Prostate gland (tissue), 2 donors: ENCODE data around the gene PNMA8A. TPM values are rescaled to one million over a fixed set of nuclear protein-coding genes. Genes with fewer than 3 reads are reported as not detected.
A peak's percentile ranks its signal among the peaks of the same experiment; 100 is the strongest.

Source experiments
- DNase-seq: peaks from one replicate; pipeline ENCODE4 v3.0.0-alpha.2; 2019; ENCODE audit warnings: low spot score
- H3K27ac ChIP-seq, 2 donors: fragments of 200-600 bp; sonication (generic); 2 replicates each; pipeline ENCODE4 v1.5.1; 2017 to 2019
- H3K27me3 ChIP-seq: fragments of 200-600 bp; sonication (generic); replicated peaks from 2 replicates; pipeline ENCODE4 v1.5.1; 2019; ENCODE audit not compliant: insufficient read depth
- H3K36me3 ChIP-seq, 2 donors: fragments of 200-600 bp; sonication (generic); 1 replicate in 1 of 2; 2 replicates in 1 of 2; pipeline versions ENCODE4 v1.5.1 to v1.8.1; 2017 to 2019
- H3K4me1 ChIP-seq: fragments of 200-600 bp; sonication (generic); replicated peaks from 2 replicates; pipeline ENCODE4 v1.5.1; 2019
- H3K4me3 ChIP-seq, 2 donors: fragments of 200-600 bp; sonication (generic); 2 replicates each; pipeline ENCODE4 v1.5.1; 2017 to 2019
- H3K9me3 ChIP-seq: fragments of 200-600 bp; sonication (generic); 2 replicates; pipeline ENCODE4 v1.5.1; 2017
- CTCF ChIP-seq, 4 experiments: fragments of 200-600 bp in 2 of 4; fragments of 450-650 bp in 2 of 4; sonication (generic) in 2 of 4; IDR thresholded peaks; 1 replicate in 3 of 4; 2 replicates in 1 of 4; pipeline ENCODE4 v1.5.1; 2016 to 2019; ENCODE audit warnings: antibody characterized with exemption in 4 of 4, mild to moderate bottlenecking in 2 of 4, moderate library complexity in 2 of 4
- POLR2A ChIP-seq: fragments of 450-650 bp; IDR thresholded peaks from one replicate; pipeline ENCODE4 v1.6.1; 2016; ENCODE audit warnings: antibody characterized with exemption, mild to moderate bottlenecking
- POLR2AphosphoS5 ChIP-seq: sonication (generic); formaldehyde crosslinking; IDR thresholded peaks from one replicate; pipeline ENCODE4 v1.6.1; 2017; ENCODE audit warnings: antibody characterized with exemption
- WGBS: methylation state at CpG from one replicate; pipeline ENCODE4 v1.1.5; 2018; 5-methylcytosine and 5-hydroxymethylcytosine counted together
- intact Hi-C: fragments of 100-400 bp; cut with DNase I; formaldehyde crosslinking; loops from one replicate; pipeline ENCODE4 v1.14.2; 2022
- total RNA-seq, 2 donors: library from RNA; depleted of rRNA; stranded (reverse); fragments of >200 nt; gene quantifications; one replicate each; pipeline ENCODE4 v1.1.0, GENCODE V29; 2016

PNMA8A gene
- total RNA-seq, 2 donors from 2014 or later = 17.0 to 26.5 TPM

- no peak for TF ChIP-seq CTCF (IDR thresholded peaks at IDR 0.05)
- TF ChIP-seq POLR2AphosphoS5 = no peak
- TF ChIP-seq POLR2A = no peak
- DNase-seq = no peak
- intact Hi-C loops = loop anchor here (5.0 kb wide), 1 partner anchor 202 kb away; no protein-coding TSS in a partner anchor
- H3K27me3 ChIP-seq = no peaks in the 10 kb centered on the region
- no peaks in the 10 kb centered on the region for H3K9me3 ChIP-seq
- H3K36me3 ChIP-seq = no peaks in the 10 kb centered on the region
- no peak overlapping the region for H3K27ac ChIP-seq
- no peak overlapping the region for H3K4me3 ChIP-seq
- WGBS = 58% methylated on average over 4 of the region's 4 CpGs
- H3K4me1 ChIP-seq = no peaks in the 10 kb centered on the region
Observed at GRCh38 chr19:46484656-46485055, 13.3 kb upstream of the PNMA8A start.

GRCh38 chr19:46482631-46483030 is 11.3 kb upstream of the PNMA8A start:
- Histone ChIP-seq H3K4me1 (no peaks in the 10 kb centered on the region), H3K27ac (no peak overlapping the region), H3K9me3 (no peaks in the 10 kb centered on the region), H3K4me3 (no peak overlapping the region), H3K36me3 (no peaks in the 10 kb centered on the region), H3K27me3 (no peaks in the 10 kb centered on the region)
- intact Hi-C loops = no loop called here
- 67% methylated on average over 3 of the region's 3 CpGs for WGBS
- TF ChIP-seq CTCF (IDR thresholded peaks at IDR 0.05) (no peak), POLR2A (no peak), POLR2AphosphoS5 (no peak)
- no peak for DNase-seq

GRCh38 chr19:46481947-46482346 is 10.6 kb upstream of the PNMA8A start:
- WGBS = 46% methylated on average over 5 of the region's 5 CpGs
- no peak for DNase-seq
- H3K36me3 ChIP-seq = no peaks in the 10 kb centered on the region
- H3K4me1 ChIP-seq = no peaks in the 10 kb centered on the region
- intact Hi-C loops = no loop called here
- TF ChIP-seq POLR2A = no peak
- TF ChIP-seq POLR2AphosphoS5 = no peak
- no peak for TF ChIP-seq CTCF (IDR thresholded peaks at IDR 0.05)
- peak overlapping the region; percentile 12 to 59 for H3K27ac ChIP-seq
- H3K9me3 ChIP-seq = no peaks in the 10 kb centered on the region
- H3K27me3 ChIP-seq = no peaks in the 10 kb centered on the region
- no peak overlapping the region for H3K4me3 ChIP-seq

GRCh38 chr19:46481223-46481848 is 10.0 kb upstream of the PNMA8A start:
- no peaks in the 10 kb centered on the region for H3K36me3 ChIP-seq
- 27% methylated on average over 16 of the region's 16 CpGs for WGBS
- intact Hi-C loops = no loop called here
- H3K4me1 ChIP-seq = no peaks in the 10 kb centered on the region
- peak overlapping the region; percentile 12 to 59 for H3K27ac ChIP-seq
- DNase-seq = no peak
- H3K27me3 ChIP-seq = no peaks in the 10 kb centered on the region
- no peaks in the 10 kb centered on the region for H3K9me3 ChIP-seq
- no peak overlapping the region for H3K4me3 ChIP-seq
- TF ChIP-seq CTCF (IDR thresholded peaks at IDR 0.05) (no peak), POLR2AphosphoS5 (peak; percentile 63)

GRCh38 chr19:46480415-46480814 is 9.1 kb upstream of the PNMA8A start:
- intact Hi-C loops = no loop called here
- DNase-seq = no peak
- peak; percentile 59 for TF ChIP-seq POLR2AphosphoS5
- no peak for TF ChIP-seq POLR2A
- H3K9me3 ChIP-seq = no peaks in the 10 kb centered on the region
- 12% methylated on average over 12 of the region's 12 CpGs for WGBS
- H3K4me1 ChIP-seq = no peaks in the 10 kb centered on the region
- no peaks in the 10 kb centered on the region for H3K27me3 ChIP-seq
- peak overlapping the region; percentile 12 to 59 for H3K27ac ChIP-seq
- no peaks in the 10 kb centered on the region for H3K36me3 ChIP-seq
- no peak overlapping the region for H3K4me3 ChIP-seq
